Ishikawa (cell line): ENCODE data around the gene UPK2.

Source experiments
- CEBPB ChIP-seq: IDR thresholded peaks from 2 replicates; pipeline ENCODE4 v1.6.1; 2012
- CREB1 ChIP-seq: IDR thresholded peaks from 2 replicates; pipeline ENCODE4 v1.6.1; 2012; ENCODE audit warnings: low read depth
- EGR1 ChIP-seq: IDR thresholded peaks from 2 replicates; pipeline ENCODE4 v1.6.1; 2012
- EP300 ChIP-seq: IDR thresholded peaks from 2 replicates; pipeline ENCODE4 v1.6.1; 2012; ENCODE audit warnings: borderline replicate concordance
- NFIC ChIP-seq: IDR thresholded peaks from 2 replicates; pipeline ENCODE4 v1.6.1; 2012
- RAD21 ChIP-seq: IDR thresholded peaks from 2 replicates; pipeline ENCODE4 v1.6.1; 2012; ENCODE audit warnings: low read depth
- TAF1 ChIP-seq: IDR thresholded peaks from 2 replicates; pipeline ENCODE4 v1.6.1; 2012; ENCODE audit warnings: low read depth, mild to moderate bottlenecking
- TCF12 ChIP-seq: IDR thresholded peaks from 2 replicates; pipeline ENCODE4 v1.6.1; 2012; ENCODE audit warnings: low read depth
- TEAD4 ChIP-seq: IDR thresholded peaks from 2 replicates; pipeline ENCODE4 v1.6.1; 2012
- YY1 ChIP-seq: IDR thresholded peaks from 2 replicates; pipeline ENCODE4 v1.6.1; 2012; ENCODE audit warnings: low read depth
- ZBTB7A ChIP-seq: IDR thresholded peaks from 2 replicates; pipeline ENCODE4 v1.6.1; 2012; ENCODE audit warnings: low read depth
- TF ChIP-seq, protein P1 (sequence below): IDR thresholded peaks from 2 replicates; pipeline ENCODE4 v1.6.1; 2012
- TF ChIP-seq, protein P2 (sequence below): IDR thresholded peaks from 2 replicates; pipeline ENCODE4 v1.6.1; 2012; ENCODE audit warnings: low read depth, mild to moderate bottlenecking
- TF ChIP-seq, protein P3 (sequence below): IDR thresholded peaks from 2 replicates; pipeline ENCODE4 v1.6.1; 2012

DNA sequence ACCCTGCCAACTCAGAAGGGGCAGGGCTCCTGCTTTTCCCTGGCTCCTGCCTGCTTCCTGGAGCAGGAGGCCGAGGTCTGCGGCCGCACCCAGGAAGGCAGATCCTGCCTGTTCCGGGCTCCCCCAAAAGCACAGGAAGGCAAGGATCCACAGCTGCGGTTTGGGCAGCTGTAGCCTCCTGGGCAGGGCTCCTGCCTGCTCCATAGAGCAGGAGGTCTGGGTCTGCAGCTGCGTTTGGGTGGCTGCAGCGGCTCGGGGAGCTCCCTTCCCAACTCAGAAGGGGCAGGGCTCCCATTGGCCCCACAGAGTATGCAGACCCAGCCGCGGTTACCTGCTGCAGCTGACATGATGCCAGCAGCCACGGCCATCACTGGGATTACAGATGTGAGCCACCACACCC, 5.5 kb downstream of the UPK2 start:
- no peak for TF ChIP-seq TAF1
- TF ChIP-seq EP300 = no peak
- TF ChIP-seq CEBPB = no peak
- TF ChIP-seq NFIC = no peak
- TF ChIP-seq RAD21 = no peak
- TF ChIP-seq, protein P1, sequence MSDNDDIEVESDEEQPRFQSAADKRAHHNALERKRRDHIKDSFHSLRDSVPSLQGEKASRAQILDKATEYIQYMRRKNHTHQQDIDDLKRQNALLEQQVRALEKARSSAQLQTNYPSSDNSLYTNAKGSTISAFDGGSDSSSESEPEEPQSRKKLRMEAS = no peak
- TF ChIP-seq, protein P2, sequence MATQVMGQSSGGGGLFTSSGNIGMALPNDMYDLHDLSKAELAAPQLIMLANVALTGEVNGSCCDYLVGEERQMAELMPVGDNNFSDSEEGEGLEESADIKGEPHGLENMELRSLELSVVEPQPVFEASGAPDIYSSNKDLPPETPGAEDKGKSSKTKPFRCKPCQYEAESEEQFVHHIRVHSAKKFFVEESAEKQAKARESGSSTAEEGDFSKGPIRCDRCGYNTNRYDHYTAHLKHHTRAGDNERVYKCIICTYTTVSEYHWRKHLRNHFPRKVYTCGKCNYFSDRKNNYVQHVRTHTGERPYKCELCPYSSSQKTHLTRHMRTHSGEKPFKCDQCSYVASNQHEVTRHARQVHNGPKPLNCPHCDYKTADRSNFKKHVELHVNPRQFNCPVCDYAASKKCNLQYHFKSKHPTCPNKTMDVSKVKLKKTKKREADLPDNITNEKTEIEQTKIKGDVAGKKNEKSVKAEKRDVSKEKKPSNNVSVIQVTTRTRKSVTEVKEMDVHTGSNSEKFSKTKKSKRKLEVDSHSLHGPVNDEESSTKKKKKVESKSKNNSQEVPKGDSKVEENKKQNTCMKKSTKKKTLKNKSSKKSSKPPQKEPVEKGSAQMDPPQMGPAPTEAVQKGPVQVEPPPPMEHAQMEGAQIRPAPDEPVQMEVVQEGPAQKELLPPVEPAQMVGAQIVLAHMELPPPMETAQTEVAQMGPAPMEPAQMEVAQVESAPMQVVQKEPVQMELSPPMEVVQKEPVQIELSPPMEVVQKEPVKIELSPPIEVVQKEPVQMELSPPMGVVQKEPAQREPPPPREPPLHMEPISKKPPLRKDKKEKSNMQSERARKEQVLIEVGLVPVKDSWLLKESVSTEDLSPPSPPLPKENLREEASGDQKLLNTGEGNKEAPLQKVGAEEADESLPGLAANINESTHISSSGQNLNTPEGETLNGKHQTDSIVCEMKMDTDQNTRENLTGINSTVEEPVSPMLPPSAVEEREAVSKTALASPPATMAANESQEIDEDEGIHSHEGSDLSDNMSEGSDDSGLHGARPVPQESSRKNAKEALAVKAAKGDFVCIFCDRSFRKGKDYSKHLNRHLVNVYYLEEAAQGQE = no peak
- TF ChIP-seq EGR1 = no peak
- TF ChIP-seq CREB1 = no peak
- no peak for TF ChIP-seq TCF12
- TF ChIP-seq ZBTB7A = no peak
- no peak for TF ChIP-seq TEAD4
- TF ChIP-seq YY1 = no peak
- TF ChIP-seq, protein P3, sequence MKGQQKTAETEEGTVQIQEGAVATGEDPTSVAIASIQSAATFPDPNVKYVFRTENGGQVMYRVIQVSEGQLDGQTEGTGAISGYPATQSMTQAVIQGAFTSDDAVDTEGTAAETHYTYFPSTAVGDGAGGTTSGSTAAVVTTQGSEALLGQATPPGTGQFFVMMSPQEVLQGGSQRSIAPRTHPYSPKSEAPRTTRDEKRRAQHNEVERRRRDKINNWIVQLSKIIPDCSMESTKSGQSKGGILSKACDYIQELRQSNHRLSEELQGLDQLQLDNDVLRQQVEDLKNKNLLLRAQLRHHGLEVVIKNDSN = no peak
